Activated naive CD8-positive, alpha-beta T cell treated with anti-CD3 and anti-CD28 coated beads for 36 hours (primary cell): Measurements from ENCODE around the gene PIK3R6. TPM values are rescaled to one million over a fixed set of nuclear protein-coding genes. Genes with fewer than 3 reads are reported as not detected.

ENCODE experiments used
- DNase-seq: peaks from one replicate; pipeline ENCODE4 v3.0.0; 2021
- H3K27ac Mint-ChIP-seq: one replicate; pipeline ENCODE4 v1.8.0; 2022; ENCODE audit warnings: mild to moderate bottlenecking, moderate library complexity, mixed read lengths
- H3K27me3 Mint-ChIP-seq: one replicate; pipeline ENCODE4 v1.8.0; 2022; ENCODE audit warnings: mild to moderate bottlenecking, mixed read lengths
- H3K36me3 Mint-ChIP-seq: one replicate; pipeline ENCODE4 v1.8.0; 2021; ENCODE audit warnings: mild to moderate bottlenecking, mixed read lengths
- H3K4me1 Mint-ChIP-seq: one replicate; pipeline ENCODE4 v1.8.0; 2021; ENCODE audit warnings: mixed read lengths
- H3K4me3 Mint-ChIP-seq: one replicate; pipeline ENCODE4 v1.8.0; 2022; ENCODE audit warnings: mild to moderate bottlenecking, moderate library complexity, mixed read lengths
- H3K9me3 Mint-ChIP-seq: one replicate; pipeline ENCODE4 v1.8.0; 2022; ENCODE audit warnings: mixed read lengths
- total RNA-seq, 2 experiments: library from RNA; stranded (reverse); gene quantifications; one replicate each; pipeline ENCODE4 v1.2.3, GENCODE V29; 2021

Gene PIK3R6
- total RNA-seq, 2 experiments from 2014 or later = 0.88 to 1.0 TPM

GRCh38 chr17:8792646-8793045 is 74.8 kb downstream of the PIK3R6 start:
- H3K27ac Mint-ChIP-seq = no peak overlapping the region
- peaks cover 8% of the 10 kb centered on the region for H3K9me3 Mint-ChIP-seq
- peaks cover 5% of the 10 kb centered on the region for H3K4me1 Mint-ChIP-seq
- H3K36me3 Mint-ChIP-seq = no peaks in the 10 kb centered on the region
- DNase-seq = no peak
- no peaks in the 10 kb centered on the region for H3K27me3 Mint-ChIP-seq
- no peak overlapping the region for H3K4me3 Mint-ChIP-seq

- no peaks in the 10 kb centered on the region for H3K27me3 Mint-ChIP-seq
- peaks cover 8% of the 10 kb centered on the region for H3K9me3 Mint-ChIP-seq
- no peaks in the 10 kb centered on the region for H3K36me3 Mint-ChIP-seq
- no peak overlapping the region for H3K4me3 Mint-ChIP-seq
- H3K27ac Mint-ChIP-seq = no peak overlapping the region
- no peak for DNase-seq
- H3K4me1 Mint-ChIP-seq = peaks cover 5% of the 10 kb centered on the region
Observed at GRCh38 chr17:8791910-8792270, 75.6 kb downstream of the PIK3R6 start.

GRCh38 chr17:8791248-8791909 is 76.1 kb downstream of the PIK3R6 start:
- H3K4me1 Mint-ChIP-seq = peaks cover 5% of the 10 kb centered on the region
- no peak overlapping the region for H3K4me3 Mint-ChIP-seq
- peaks cover 8% of the 10 kb centered on the region for H3K9me3 Mint-ChIP-seq
- H3K27ac Mint-ChIP-seq = no peak overlapping the region
- no peak for DNase-seq
- no peaks in the 10 kb centered on the region for H3K27me3 Mint-ChIP-seq
- H3K36me3 Mint-ChIP-seq = no peaks in the 10 kb centered on the region

GRCh38 chr17:8789743-8790142 is 77.7 kb downstream of the PIK3R6 start:
- Mint-ChIP-seq H3K36me3 (no peaks in the 10 kb centered on the region), H3K4me3 (no peak overlapping the region), H3K27me3 (no peaks in the 10 kb centered on the region), H3K27ac (no peak overlapping the region), H3K9me3 (peaks cover 8% of the 10 kb centered on the region), H3K4me1 (peaks cover 5% of the 10 kb centered on the region)
- DNase-seq = no peak

GRCh38 chr17:8788998-8789397 is 78.5 kb downstream of the PIK3R6 start:
- Mint-ChIP-seq H3K4me3 (no peak overlapping the region), H3K27ac (no peak overlapping the region), H3K4me1 (peaks cover 5% of the 10 kb centered on the region), H3K9me3 (peaks cover 8% of the 10 kb centered on the region), H3K27me3 (no peaks in the 10 kb centered on the region), H3K36me3 (no peaks in the 10 kb centered on the region)
- no peak for DNase-seq

GRCh38 chr17:8785547-8786413 is 81.7 kb downstream of the PIK3R6 start:
- DNase-seq = peak; percentile 46
- H3K27me3 Mint-ChIP-seq = no peaks in the 10 kb centered on the region
- no peak overlapping the region for H3K4me3 Mint-ChIP-seq
- peaks cover 4% of the 10 kb centered on the region for H3K9me3 Mint-ChIP-seq
- no peaks in the 10 kb centered on the region for H3K36me3 Mint-ChIP-seq
- H3K27ac Mint-ChIP-seq = no peak overlapping the region
- peaks cover 9% of the 10 kb centered on the region for H3K4me1 Mint-ChIP-seq

GRCh38 chr17:8782176-8782575 is 85.3 kb downstream of the PIK3R6 start:
- H3K27ac Mint-ChIP-seq = no peak overlapping the region
- H3K4me3 Mint-ChIP-seq = no peak overlapping the region
- H3K36me3 Mint-ChIP-seq = no peaks in the 10 kb centered on the region
- peaks cover 9% of the 10 kb centered on the region for H3K4me1 Mint-ChIP-seq
- no peak for DNase-seq
- H3K9me3 Mint-ChIP-seq = peaks cover 4% of the 10 kb centered on the region
- no peaks in the 10 kb centered on the region for H3K27me3 Mint-ChIP-seq

- DNase-seq = no peak
- peaks cover 9% of the 10 kb centered on the region for H3K4me1 Mint-ChIP-seq
- H3K36me3 Mint-ChIP-seq = no peaks in the 10 kb centered on the region
- H3K9me3 Mint-ChIP-seq = peaks cover 4% of the 10 kb centered on the region
- H3K27me3 Mint-ChIP-seq = peaks cover 3% of the 10 kb centered on the region
- no peak overlapping the region for H3K27ac Mint-ChIP-seq
- no peak overlapping the region for H3K4me3 Mint-ChIP-seq
Observed at GRCh38 chr17:8781776-8782175, 85.7 kb downstream of the PIK3R6 start.

- H3K27ac Mint-ChIP-seq = no peak overlapping the region
- peaks cover 9% of the 10 kb centered on the region for H3K9me3 Mint-ChIP-seq
- peaks cover 8% of the 10 kb centered on the region for H3K4me1 Mint-ChIP-seq
- H3K27me3 Mint-ChIP-seq = peaks cover 20% of the 10 kb centered on the region
- H3K36me3 Mint-ChIP-seq = no peaks in the 10 kb centered on the region
- no peak for DNase-seq
- H3K4me3 Mint-ChIP-seq = no peak overlapping the region
Observed at GRCh38 chr17:8776881-8777280, 90.6 kb downstream of the PIK3R6 start.

GRCh38 chr17:8776248-8776647 is 91.2 kb downstream of the PIK3R6 start:
- H3K27ac Mint-ChIP-seq = no peak overlapping the region
- peaks cover 9% of the 10 kb centered on the region for H3K9me3 Mint-ChIP-seq
- H3K27me3 Mint-ChIP-seq = peaks cover 20% of the 10 kb centered on the region
- no peak for DNase-seq
- no peak overlapping the region for H3K4me3 Mint-ChIP-seq
- H3K36me3 Mint-ChIP-seq = no peaks in the 10 kb centered on the region
- H3K4me1 Mint-ChIP-seq = peaks cover 3% of the 10 kb centered on the region

GRCh38 chr17:8766731-8767130 is 100.7 kb downstream of the PIK3R6 start:
- no peak overlapping the region for H3K27ac Mint-ChIP-seq
- H3K9me3 Mint-ChIP-seq = no peaks in the 10 kb centered on the region
- no peak for DNase-seq
- no peak overlapping the region for H3K4me3 Mint-ChIP-seq
- H3K4me1 Mint-ChIP-seq = no peaks in the 10 kb centered on the region
- H3K27me3 Mint-ChIP-seq = no peaks in the 10 kb centered on the region
- no peaks in the 10 kb centered on the region for H3K36me3 Mint-ChIP-seq

- H3K4me3 Mint-ChIP-seq = no peak overlapping the region
- no peak for DNase-seq
- H3K36me3 Mint-ChIP-seq = no peaks in the 10 kb centered on the region
- H3K4me1 Mint-ChIP-seq = no peaks in the 10 kb centered on the region
- no peaks in the 10 kb centered on the region for H3K9me3 Mint-ChIP-seq
- H3K27ac Mint-ChIP-seq = no peak overlapping the region
- H3K27me3 Mint-ChIP-seq = no peaks in the 10 kb centered on the region
Observed at GRCh38 chr17:8762012-8762411, 105.5 kb downstream of the PIK3R6 start.

- no peak within 1 kb of the TSS for H3K4me3 Mint-ChIP-seq
- no peak within 1 kb of the TSS for H3K27ac Mint-ChIP-seq
- H3K9me3 Mint-ChIP-seq = no peaks in the 10 kb centered on the region
- no peaks in the 10 kb centered on the region for H3K4me1 Mint-ChIP-seq
- no peak for DNase-seq
- no peaks in the 10 kb centered on the region for H3K36me3 Mint-ChIP-seq
- peaks cover 3% of the 10 kb centered on the region for H3K27me3 Mint-ChIP-seq
Observed at GRCh38 chr17:8758137-8758596, 109.3 kb downstream of the PIK3R6 start, which contains the start of gene SPDYE4. Gene SPDYE4, minus strand, starts transcription at chr17:8758546. Its CDS starts 164 bp downstream, at chr17:8758382.

GRCh38 chr17:8757189-8757588 is 110.3 kb downstream of the PIK3R6 start:
- Mint-ChIP-seq H3K9me3 (no peaks in the 10 kb centered on the region), H3K27ac (no peak overlapping the region), H3K36me3 (no peaks in the 10 kb centered on the region), H3K4me3 (no peak overlapping the region), H3K4me1 (no peaks in the 10 kb centered on the region), H3K27me3 (peaks cover 3% of the 10 kb centered on the region)
- no peak for DNase-seq

- H3K27ac Mint-ChIP-seq = no peak overlapping the region
- no peak overlapping the region for H3K4me3 Mint-ChIP-seq
- H3K36me3 Mint-ChIP-seq = no peaks in the 10 kb centered on the region
- no peaks in the 10 kb centered on the region for H3K4me1 Mint-ChIP-seq
- DNase-seq = no peak
- no peaks in the 10 kb centered on the region for H3K9me3 Mint-ChIP-seq
- peaks cover 3% of the 10 kb centered on the region for H3K27me3 Mint-ChIP-seq
Observed at GRCh38 chr17:8755590-8756255, 111.8 kb downstream of the PIK3R6 start.
